CD4-positive, alpha-beta T cell treated with Interleukin-17A for 4 hours (primary cell): ENCODE measurements around the gene SULT1A3.
A peak's percentile ranks its signal among the peaks of the same experiment; 100 is the strongest.
"Not testable (repeated sequence)": the region's sequence is repeated elsewhere in the genome, so short reads cannot be mapped to it uniquely, and the experiment has no call there.

Experiments
- DNase-seq: peaks from one replicate; pipeline ENCODE4 v3.0.0-alpha.2; 2020; ENCODE audit warnings: mixed read lengths

Gene SULT1A3

DNA sequence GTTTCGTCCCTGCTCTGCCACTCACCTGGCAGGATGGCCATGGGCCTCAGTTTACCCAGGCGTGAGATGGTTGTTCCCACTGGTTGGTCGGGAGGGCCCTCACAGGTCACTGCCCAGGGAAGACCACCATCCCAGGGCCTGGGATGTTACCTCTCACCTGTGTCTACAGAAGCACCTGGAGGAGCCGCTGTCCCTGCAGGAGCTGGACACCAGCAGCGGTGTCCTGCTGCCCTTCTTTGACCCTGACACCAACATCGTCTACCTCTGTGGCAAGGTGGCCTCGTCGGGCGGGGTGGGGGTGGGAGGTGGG, 11.5 kb upstream of the SULT1A3 start:
- no peak for DNase-seq

DNA sequence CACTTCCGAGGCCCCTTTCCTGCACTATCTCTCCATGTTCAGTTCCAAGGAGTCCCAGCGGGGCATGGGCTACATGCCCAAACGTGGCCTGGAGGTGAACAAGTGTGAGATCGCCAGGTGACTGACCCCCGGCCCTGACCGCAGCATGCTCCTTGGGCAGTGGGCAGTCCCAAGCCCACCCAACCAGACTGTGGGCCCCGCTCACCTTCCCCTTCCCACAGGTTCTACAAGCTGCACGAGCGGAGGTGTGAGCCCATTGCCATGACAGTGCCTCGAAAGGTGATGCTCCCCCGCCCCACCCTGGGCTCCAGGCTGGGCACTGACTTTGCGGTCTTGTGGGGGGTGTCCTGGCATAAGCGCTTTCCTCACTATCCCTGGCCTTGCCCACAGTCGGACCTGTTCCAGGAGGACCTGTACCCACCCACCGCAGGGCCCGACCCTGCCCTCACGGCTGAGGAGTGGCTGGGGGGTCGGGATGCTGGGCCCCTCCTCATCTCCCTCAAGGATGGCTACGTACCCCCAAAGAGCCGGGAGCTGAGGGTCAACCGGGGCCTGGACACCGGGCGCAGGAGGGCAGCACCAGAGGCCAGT, 11.0 kb upstream of the SULT1A3 start:
- DNase-seq = peak; percentile 5

- DNase-seq = not testable (repeated sequence)
Measured at GRCh38 chr16:30191158-30191557, 7.9 kb upstream of the SULT1A3 start.

DNA sequence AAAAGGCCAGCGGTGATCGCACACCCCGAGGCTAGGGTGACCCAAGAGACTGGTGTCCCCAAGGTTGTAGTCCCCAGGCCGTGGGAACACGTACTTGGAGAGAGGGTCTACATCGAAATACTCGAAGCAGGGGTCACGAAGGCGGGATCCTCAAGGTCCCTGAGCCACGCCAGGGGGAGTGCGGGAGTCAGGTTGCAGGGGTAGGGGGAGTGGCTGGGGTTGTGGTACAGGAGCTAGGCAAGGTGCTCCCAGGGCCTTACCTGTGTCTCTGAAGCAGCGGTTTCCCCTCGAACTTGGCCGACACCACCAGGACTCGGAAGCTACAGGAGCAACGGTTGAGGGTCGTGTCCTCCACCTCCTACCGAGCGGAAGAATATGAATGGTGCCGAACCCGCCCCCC, 6.0 kb upstream of the SULT1A3 start:
- not testable (repeated sequence) for DNase-seq

DNA sequence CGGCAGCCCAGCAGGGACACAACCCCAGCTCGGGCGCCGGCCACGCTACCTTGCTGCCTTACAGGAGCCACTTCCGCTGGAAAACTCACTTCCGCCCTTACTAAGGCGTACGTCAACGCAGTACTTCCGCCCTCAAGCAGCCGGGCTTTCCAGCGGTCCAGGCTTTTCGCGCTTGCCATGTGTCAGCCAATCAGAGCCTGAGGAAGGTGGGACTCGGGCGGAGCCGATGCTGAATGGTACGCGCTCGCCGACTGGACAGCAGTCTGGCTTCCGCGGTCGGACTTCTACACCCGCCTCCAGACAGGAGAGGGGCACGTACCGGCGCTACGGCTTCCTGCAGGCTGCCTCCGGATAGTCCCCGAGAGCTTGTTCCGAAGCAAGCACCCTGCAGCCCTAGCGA, 5.4 kb upstream of the SULT1A3 start, which contains the start of the genes BOLA2B and SLX1A:
TSS of gene BOLA2B (minus strand) at position 52 of the 400 bp plus-strand sequence. CDS start 71 bp downstream, outside the sequence.
TSS of gene SLX1A (plus strand) at position 261 of the 400 bp plus-strand sequence. CDS start 210 bp downstream, outside the sequence.
- not testable (repeated sequence) for DNase-seq

GRCh38 chr16:30194172-30194925, 4.7 kb upstream of the SULT1A3 start:
- DNase-seq = not testable (repeated sequence)

GRCh38 chr16:30197001-30197400, 2.1 kb upstream of the SULT1A3 start:
- not testable (repeated sequence) for DNase-seq

GRCh38 chr16:30199608-30200343, 721 bp downstream of the SULT1A3 start:
- DNase-seq = not testable (repeated sequence)

DNA sequence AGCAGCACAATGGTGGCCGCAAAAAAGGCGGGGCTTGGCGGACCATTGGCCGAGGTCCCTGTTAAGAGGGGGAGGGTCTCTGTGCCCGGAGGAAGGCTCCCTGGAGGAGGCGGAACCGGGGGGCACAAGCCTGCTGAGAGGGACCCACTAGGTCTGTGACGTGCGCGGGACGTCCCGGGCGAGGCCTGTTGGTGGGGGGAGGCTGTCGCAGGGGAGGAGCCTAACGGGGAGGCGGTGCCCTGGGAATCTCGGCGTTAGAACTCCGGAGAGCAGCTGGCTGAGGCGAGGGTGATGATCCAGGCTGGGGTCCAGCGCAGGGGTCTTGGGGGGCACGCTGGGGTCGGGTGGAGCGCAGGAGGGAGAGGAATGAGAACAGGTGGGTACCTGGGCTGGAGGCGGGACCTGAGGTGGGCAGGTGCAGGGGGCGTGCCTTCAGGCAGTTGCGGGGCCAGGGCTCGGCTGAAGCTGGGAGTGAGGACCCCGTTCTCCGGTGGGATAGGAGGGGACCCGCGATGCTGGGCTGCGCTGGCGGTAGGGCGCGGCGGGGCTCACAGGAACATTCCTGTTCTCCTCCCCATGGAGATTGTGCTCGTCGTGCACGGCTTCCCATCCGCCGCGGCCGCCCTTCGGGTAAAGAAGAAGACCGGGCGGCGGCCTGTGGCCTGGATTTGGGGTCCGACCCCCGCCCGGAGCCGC, 6.6 kb downstream of the SULT1A3 start:
- not testable (repeated sequence) for DNase-seq

DNA sequence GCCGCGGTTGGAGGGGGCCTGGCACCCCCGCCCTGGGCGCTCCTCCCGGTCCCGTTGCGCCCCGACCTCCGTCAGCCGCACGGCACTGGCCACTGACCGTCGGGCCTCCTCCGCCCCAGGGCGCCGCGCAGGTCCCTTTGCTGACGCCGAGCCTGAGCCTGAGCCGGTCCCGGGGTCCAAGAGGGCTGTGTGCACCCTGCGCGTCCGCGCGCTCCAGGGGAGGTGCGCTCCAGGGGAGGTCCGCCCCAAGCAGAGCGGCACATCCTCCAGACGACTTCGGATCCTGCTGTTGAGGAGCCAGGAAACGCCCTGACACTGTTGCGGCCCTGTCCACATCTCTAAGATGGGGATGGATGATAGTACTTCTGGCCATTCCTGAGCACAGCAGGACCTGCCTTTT, 7.2 kb downstream of the SULT1A3 start:
- not testable (repeated sequence) for DNase-seq

- DNase-seq = not testable (repeated sequence)
Measured at GRCh38 chr16:30207063-30207704, 8.1 kb downstream of the SULT1A3 start.

DNA sequence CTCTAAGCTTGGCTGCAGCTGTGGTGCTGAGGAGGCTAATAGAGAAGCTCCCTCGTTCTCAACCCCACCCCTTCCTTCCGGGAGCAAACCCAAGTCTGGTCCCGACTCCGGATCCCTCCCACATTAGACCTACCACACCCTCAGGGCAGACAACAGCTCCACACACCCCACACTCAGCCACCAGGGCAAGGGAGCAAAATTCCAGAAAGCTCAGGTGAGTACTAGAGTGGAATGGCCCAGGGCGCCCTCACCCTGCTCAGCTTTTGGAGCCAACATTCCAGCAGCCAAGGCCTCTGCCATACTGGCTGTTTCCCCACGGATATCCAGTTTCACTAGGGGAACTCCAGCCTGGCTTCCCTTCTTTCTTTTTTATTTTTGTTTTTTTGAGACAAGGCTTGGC, 10.0 kb downstream of the SULT1A3 start:
- not testable (repeated sequence) for DNase-seq

- not testable (repeated sequence) for DNase-seq
Measured at GRCh38 chr16:30211414-30211813, 12.4 kb downstream of the SULT1A3 start.

DNA sequence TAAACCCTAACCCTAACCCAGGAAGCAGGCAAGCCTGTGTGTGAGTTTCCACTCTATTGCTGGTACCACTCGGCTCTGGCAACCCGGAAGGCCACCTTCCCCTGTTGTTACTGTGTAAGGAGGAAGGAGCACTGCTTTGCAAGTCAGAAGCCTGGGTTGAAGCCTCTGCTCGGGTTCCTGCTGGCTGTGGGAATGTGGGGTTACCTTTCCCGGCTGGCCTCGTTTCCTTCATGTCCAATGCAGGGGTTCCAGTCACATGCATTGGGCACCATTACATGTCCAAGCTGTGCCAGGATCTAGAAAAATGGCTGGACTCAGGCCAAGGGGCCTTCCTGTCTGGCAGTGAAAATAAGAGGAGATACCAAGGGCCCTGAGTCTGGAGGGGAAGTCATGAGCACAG, 18.0 kb downstream of the SULT1A3 start:
- DNase-seq = not testable (repeated sequence)

- DNase-seq = not testable (repeated sequence)
Measured at GRCh38 chr16:30248379-30248778, 49.3 kb downstream of the SULT1A3 start, which contains the start of gene NPIPB13. Gene NPIPB13, minus strand, starts transcription at chr16:30248479. Its CDS starts 2,906 bp downstream, at chr16:30245573.
